Measurements from ENCODE around the gene ATP6V1C2.

- TF ChIP-seq EZH2phosphoT487 (IDR thresholded peaks at IDR 0.05; ENCODE audit: borderline replicate concordance, low read length) (no peak), CTCF (conservative IDR thresholded peaks at IDR 0.05; ENCODE audit: low read depth, low read length) (peak; percentile 61), EZH2 (IDR thresholded peaks at IDR 0.05; ENCODE audit: low read length, unreplicated experiment) (no peak)
Measured at GRCh38 chr2:10817413-10817812, 96.0 kb downstream of the ATP6V1C2 start.
